Bronchial epithelial cell (primary cell): Measurements from ENCODE around the gene SYCN. TPM values are rescaled to one million over a fixed set of nuclear protein-coding genes. Genes with fewer than 3 reads are reported as not detected.
A peak's percentile ranks its signal among the peaks of the same experiment; 100 is the strongest.

Experiments used
- DNase-seq: peaks from one replicate; pipeline ENCODE4 v3.0.0-alpha.2; 2010; ENCODE audit warnings: low read depth
- FAIRE-seq: peaks from 2 replicates; lab custom pipeline; 2011; peaks lifted over from hg19 to GRCh38; lab: Jason Lieb, UNC
- H3K27me3 ChIP-seq: 2 replicates; pipeline ENCODE4 v1.5.1; 2011; ENCODE audit warnings: low read length; ENCODE audit not compliant: control insufficient read depth, insufficient read depth
- H3K36me3 ChIP-seq: 2 replicates; pipeline ENCODE4 v1.5.1; 2011; ENCODE audit warnings: low read length; ENCODE audit not compliant: control insufficient read depth, insufficient read depth
- H3K4me3 ChIP-seq: 2 replicates; pipeline ENCODE4 v1.5.1; 2011; ENCODE audit warnings: mild to moderate bottlenecking, low read depth, low read length, control low read depth
- CTCF ChIP-seq: IDR thresholded peaks from 2 replicates; pipeline ENCODE4 v1.5.1; 2011; ENCODE audit warnings: mild to moderate bottlenecking, moderate library complexity, low read length, control low read depth, inconsistent platforms; ENCODE audit not compliant: insufficient read depth, severe bottlenecking
- total RNA-seq: library from RNA; depleted of rRNA; stranded (reverse); fragments of >200 nt; gene quantifications from 2 replicates; pipeline ENCODE4 v1.2.1, GENCODE V29; 2014

SYCN gene
- total RNA-seq, 1 donor from 2014 or later = not detected

GRCh38 chr19:39164289-39164688 lies 39.8 kb downstream of the SYCN start:
- TF ChIP-seq CTCF = no peak
- no peak for FAIRE-seq
- Histone ChIP-seq H3K4me3 (no peak overlapping the region), H3K27me3 (no peaks in the 10 kb centered on the region), H3K36me3 (no peaks in the 10 kb centered on the region)
- DNase-seq = no peak

DNA sequence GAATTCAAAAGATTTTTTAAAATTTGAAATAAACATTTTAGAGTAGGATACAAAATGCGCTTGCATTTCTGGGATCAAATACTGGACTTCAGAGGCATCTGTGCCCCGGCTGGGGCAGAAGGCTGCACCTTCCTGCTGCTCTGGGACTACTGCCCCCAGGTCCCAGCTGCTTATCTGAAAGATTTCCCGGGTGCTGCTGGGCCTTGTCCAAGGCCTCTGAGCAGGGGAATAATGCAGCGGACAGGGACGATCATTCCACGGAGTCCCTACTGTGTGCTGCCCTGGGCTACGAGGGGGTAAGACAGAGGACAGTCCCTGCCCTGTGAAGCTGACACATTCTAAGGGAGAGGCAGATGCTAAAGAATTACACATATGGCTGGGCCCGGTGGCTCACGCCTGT lies 40.4 kb downstream of the SYCN start:
- no peak overlapping the region for H3K4me3 ChIP-seq
- H3K36me3 ChIP-seq = no peaks in the 10 kb centered on the region
- FAIRE-seq (no peak), DNase-seq (no peak)
- no peaks in the 10 kb centered on the region for H3K27me3 ChIP-seq
- no peak for TF ChIP-seq CTCF

- no peak for TF ChIP-seq CTCF
- no peak overlapping the region for H3K4me3 ChIP-seq
- no peaks in the 10 kb centered on the region for H3K36me3 ChIP-seq
- H3K27me3 ChIP-seq = no peaks in the 10 kb centered on the region
- no peak for FAIRE-seq
- DNase-seq = no peak
Observed at GRCh38 chr19:39162441-39163043, 41.5 kb downstream of the SYCN start.

DNA sequence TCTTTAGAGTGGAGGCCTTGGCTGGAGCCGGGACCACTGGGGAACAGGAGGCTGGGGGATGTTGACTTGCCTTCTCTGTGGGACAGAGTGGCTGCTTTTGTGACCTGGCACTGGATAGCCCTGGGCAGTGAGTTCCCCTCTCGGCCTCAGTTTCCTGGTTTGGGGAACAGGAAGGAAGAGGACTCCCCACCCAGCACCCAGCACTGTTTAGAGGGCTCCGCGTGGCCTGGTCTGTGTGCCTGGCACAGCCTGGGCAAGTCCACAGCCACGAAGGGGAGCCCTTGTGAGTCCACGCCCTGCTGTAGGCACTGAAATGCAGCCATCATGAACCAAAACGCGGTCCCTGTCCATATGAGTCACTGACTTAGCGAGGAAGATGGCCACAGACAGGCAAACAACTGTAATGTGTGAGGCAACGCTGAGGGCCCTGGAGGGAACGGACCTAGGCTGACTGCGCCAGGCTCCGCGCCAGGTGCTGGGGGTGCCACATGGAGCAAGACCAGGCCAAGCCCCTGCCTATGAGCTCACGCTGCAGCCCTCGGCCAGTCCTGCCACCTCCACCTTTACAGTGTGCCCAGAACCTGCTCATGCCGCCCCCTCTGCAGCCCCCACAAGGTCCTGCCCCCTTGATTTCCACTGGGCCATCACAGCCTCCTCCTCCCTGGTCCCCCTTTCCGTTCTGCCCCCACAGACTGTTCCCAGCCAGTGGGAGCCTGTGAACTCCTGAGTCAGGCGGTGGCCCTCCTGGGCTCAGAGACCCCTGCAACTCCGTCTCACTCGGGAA lies 43.0 kb downstream of the SYCN start:
- TF ChIP-seq CTCF = no peak
- peak; percentile 30 for DNase-seq
- no peaks in the 10 kb centered on the region for H3K27me3 ChIP-seq
- H3K36me3 ChIP-seq = no peaks in the 10 kb centered on the region
- peak; percentile 47 for FAIRE-seq
- no peak overlapping the region for H3K4me3 ChIP-seq

- H3K36me3 ChIP-seq = no peaks in the 10 kb centered on the region
- DNase-seq (peak; percentile 29), FAIRE-seq (peak; percentile 92)
- no peaks in the 10 kb centered on the region for H3K27me3 ChIP-seq
- no peak overlapping the region for H3K4me3 ChIP-seq
- TF ChIP-seq CTCF = no peak
Observed at GRCh38 chr19:39160523-39160861, 43.6 kb downstream of the SYCN start.
